SK-N-MC (cell line): ENCODE results near the gene SELENOP.

Experiments used
- DNase-seq: peaks from one replicate; pipeline ENCODE4 v3.0.0-alpha.2; 2011; ENCODE audit warnings: low read depth, low spot score
- H3K27ac ChIP-seq: fragments of 200-600 bp; sonication (generic); 2 replicates; pipeline ENCODE4 v1.5.1; 2016; ENCODE audit warnings: mixed run types
- H3K36me3 ChIP-seq: fragments of 200-600 bp; sonication (generic); 2 replicates; pipeline ENCODE4 v1.6.1; 2017; ENCODE audit warnings: antibody characterized with exemption, low read length, mixed read lengths; ENCODE audit not compliant: insufficient read depth
- H3K4me3 ChIP-seq: fragments of 200-600 bp; sonication (generic); 2 replicates; pipeline ENCODE4 v1.5.1; 2016
- H3K9ac ChIP-seq: fragments of 200-600 bp; sonication (generic); 2 replicates; pipeline ENCODE4 v1.8.0; 2017; ENCODE audit warnings: mixed run types, mixed read lengths; ENCODE audit not compliant: insufficient read length
- H3K9me3 ChIP-seq: fragments of 200-600 bp; sonication (generic); 2 replicates; pipeline ENCODE4 v1.6.1; 2017; ENCODE audit warnings: low read depth, mild to moderate bottlenecking, antibody characterized with exemption, low read length, moderate library complexity, mixed read lengths
- EZH2 ChIP-seq: fragments of 200-600 bp; sonication (generic); IDR thresholded peaks from one replicate; pipeline ENCODE4 v1.6.1; 2017; ENCODE audit warnings: antibody characterized with exemption
- FOXP2 ChIP-seq: optimal IDR thresholded peaks from 2 replicates; pipeline ENCODE3; 2011; ENCODE audit warnings: mild to moderate bottlenecking, moderate library complexity; ENCODE audit not compliant: insufficient read depth; ENCODE audit errors: extremely low read length, control extremely low read depth
- POLR2AphosphoS5 ChIP-seq: IDR thresholded peaks from 2 replicates; pipeline ENCODE4 v1.6.1; 2012; ENCODE audit warnings: mild to moderate bottlenecking, low read depth, low read length, borderline replicate concordance

SELENOP gene

DNA sequence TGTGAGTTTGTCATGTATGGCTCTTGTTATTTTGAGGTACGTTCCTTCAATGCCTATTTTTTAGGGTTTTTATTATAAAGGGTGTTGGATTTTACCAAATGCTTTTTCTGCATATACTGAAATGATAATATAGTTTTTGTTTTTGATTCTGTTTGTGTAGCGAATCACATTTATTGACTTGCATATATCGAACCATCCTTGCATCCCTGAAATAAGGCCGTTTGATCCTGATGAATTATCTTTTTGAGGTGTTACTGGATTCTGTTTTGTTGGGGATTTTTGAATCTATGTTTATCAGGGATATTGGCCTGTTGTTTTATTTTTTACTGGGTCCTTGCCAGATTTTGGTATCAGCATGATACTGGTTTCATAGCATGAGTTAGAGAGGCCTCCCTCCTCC is 25.9 kb downstream of the SELENOP start:
- DNase-seq, result no peak
- H3K27ac ChIP-seq, result no peak overlapping the region
- H3K9me3 ChIP-seq, result peaks cover 16% of the 10 kb centered on the region; the same call in 1 of the 2 replicates
- H3K9ac ChIP-seq, result no peak overlapping the region
- no peak for TF ChIP-seq FOXP2
- no peak for TF ChIP-seq EZH2
- no peak for TF ChIP-seq POLR2AphosphoS5
- no peak overlapping the region for H3K4me3 ChIP-seq
- peaks cover 22% of the 10 kb centered on the region; the same call in 1 of the 2 replicates for H3K36me3 ChIP-seq

DNA sequence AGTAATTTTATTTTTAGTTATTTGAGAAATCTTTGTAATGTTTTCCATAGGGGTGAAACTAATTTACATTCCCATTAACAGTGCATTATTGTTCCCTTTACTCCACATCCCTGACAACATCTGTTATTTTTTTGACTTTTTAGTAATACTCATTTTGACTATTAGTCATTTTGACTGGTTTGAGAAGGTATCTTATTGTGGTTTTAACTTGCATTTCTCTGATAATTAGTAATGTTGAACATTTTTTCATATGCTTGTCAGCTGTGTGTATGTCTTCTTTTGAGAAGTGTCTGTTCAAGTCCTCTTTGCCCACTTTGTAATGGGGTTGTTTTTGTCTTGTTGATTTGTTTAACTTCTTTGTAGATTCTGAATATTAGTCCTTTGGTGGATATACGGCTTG is 27.6 kb downstream of the SELENOP start:
- peaks cover 20% of the 10 kb centered on the region; the same call in 1 of the 2 replicates for H3K36me3 ChIP-seq
- no peak overlapping the region for H3K27ac ChIP-seq
- no peak for TF ChIP-seq FOXP2
- no peak for DNase-seq
- no peak overlapping the region for H3K4me3 ChIP-seq
- H3K9ac ChIP-seq, result no peak overlapping the region
- peaks cover 16% of the 10 kb centered on the region; the same call in 1 of the 2 replicates for H3K9me3 ChIP-seq

DNA sequence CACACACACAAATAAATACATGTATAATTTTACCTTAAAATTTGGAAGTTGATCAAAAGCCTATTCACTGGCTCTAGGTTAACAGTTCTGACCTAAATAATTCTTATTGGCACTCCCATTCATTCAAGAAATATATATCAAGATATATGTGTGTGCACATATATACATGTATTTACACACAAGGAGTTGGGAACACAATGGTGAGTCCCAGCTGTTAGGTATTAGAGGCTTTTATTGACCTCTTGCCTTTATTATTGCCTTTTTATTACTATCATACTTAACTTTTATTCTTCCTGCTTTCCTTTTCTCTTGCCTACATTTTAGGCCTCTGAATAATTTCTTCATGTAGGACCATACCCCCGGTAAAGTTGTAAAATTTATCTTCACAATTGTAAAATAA is 30.1 kb downstream of the SELENOP start:
- H3K4me3 ChIP-seq, result no peak overlapping the region
- H3K9me3 ChIP-seq, result peaks cover 6% of the 10 kb centered on the region; the same call in 1 of the 2 replicates
- DNase-seq, result no peak
- no peak for TF ChIP-seq FOXP2
- TF ChIP-seq POLR2AphosphoS5, result no peak
- TF ChIP-seq EZH2, result no peak
- H3K36me3 ChIP-seq, result peaks cover 16% of the 10 kb centered on the region; the same call in 1 of the 2 replicates
- no peak overlapping the region for H3K9ac ChIP-seq
- no peak overlapping the region for H3K27ac ChIP-seq

DNA sequence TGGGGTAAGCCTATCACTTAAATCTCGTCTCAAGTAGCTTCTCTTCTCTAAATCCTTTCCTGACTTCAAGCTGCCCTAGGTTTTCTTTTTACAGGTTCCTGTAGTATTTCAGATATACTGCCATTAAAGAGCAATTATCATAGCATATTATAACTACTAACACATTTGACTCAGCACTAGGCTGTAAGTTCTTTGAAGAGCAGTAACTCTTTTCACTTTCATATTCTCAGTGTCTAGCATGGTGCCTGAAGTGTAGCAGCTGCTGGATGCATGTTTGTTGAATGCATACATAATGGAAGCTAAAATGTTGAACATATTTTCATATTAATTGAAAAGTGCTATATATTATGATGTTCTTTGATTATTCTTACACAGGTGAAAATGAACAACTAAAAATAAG is 32.6 kb downstream of the SELENOP start:
- Histone ChIP-seq H3K27ac (no peak overlapping the region), H3K4me3 (no peak overlapping the region), H3K36me3 (peaks cover 4% of the 10 kb centered on the region; the same call in 1 of the 2 replicates)

DNA sequence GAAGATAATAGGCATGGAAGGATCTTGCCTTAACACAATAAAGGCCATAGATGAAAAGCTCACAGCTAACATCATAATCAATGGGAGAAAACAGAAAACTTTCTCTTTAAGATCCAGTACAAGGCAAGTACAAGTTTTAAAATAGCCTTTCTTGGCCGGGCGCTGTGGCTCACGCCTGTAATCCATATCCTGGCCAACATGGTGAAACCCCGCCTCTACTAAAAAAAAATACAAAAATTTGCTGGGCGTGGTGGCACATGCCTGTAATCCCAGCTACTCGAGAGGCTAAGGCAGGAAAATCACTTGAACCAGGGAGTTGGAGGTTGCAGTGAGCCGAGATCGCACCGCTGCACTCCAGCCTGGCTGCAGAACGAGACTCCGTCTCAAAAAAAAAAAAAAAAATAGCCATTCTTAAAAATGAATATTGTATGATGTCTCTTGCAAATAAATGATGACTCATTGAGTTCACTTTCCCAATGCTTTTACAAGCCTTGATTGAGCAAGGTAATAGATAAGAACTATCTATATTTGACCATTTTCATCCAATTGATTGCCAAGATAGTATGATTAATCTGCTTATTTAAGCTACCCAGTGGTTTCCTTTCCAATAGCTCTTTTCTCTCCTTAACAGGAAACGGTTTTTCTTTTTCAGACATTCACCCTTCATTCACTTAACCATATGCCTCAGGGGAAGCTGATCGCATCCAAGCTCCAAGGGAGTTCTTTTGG is 39.3 kb downstream of the SELENOP start:
- TF ChIP-seq POLR2AphosphoS5 (no peak), FOXP2 (no peak), EZH2 (no peak)
- H3K4me3 ChIP-seq, result peak overlapping the region; percentile 26; the same call in 1 of the 2 replicates
- H3K9me3 ChIP-seq, result 0 out of 2 replicates have a peak, but pooled peaks cover 7% of the 10 kb centered on the region
- no peak overlapping the region for H3K9ac ChIP-seq
- H3K36me3 ChIP-seq, result peaks cover 33% of the 10 kb centered on the region
- peak overlapping the region; percentile 38; the same call in 1 of the 2 replicates for H3K27ac ChIP-seq
- DNase-seq, result peak; percentile 47

More for the DNA sequence above, 32.6 kb downstream of the SELENOP start:
- no peaks in the 10 kb centered on the region for H3K9me3 ChIP-seq
- DNase-seq, result no peak
- TF ChIP-seq EZH2, result no peak
- TF ChIP-seq POLR2AphosphoS5, result no peak
- TF ChIP-seq FOXP2, result no peak
- no peak overlapping the region for H3K9ac ChIP-seq

DNA sequence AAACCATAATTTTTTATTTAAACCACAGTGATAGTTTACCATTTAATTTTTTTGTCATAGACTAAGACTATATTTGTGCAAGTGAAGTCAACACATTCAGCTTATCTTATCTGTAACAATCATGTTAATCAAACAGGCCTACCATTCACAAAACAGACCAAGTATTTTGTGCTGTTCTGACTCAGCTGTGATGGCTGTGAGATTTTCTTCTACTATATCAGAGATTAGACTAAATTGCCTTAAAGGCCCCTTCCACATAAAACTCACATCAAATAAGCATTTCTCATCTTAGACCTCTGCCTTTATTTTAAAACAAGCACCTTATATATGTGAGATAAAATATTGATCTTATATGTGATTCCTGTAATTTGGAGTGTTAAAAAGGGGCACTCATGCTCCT is 41.7 kb downstream of the SELENOP start:
- Histone ChIP-seq H3K36me3 (peaks cover 40% of the 10 kb centered on the region), H3K27ac (no peak overlapping the region), H3K9ac (no peak overlapping the region), H3K9me3 (0 out of 2 replicates have a peak, but pooled peaks cover 7% of the 10 kb centered on the region), H3K4me3 (no peak overlapping the region)
- no peak for DNase-seq
- TF ChIP-seq EZH2, result no peak
- TF ChIP-seq FOXP2, result no peak

DNA sequence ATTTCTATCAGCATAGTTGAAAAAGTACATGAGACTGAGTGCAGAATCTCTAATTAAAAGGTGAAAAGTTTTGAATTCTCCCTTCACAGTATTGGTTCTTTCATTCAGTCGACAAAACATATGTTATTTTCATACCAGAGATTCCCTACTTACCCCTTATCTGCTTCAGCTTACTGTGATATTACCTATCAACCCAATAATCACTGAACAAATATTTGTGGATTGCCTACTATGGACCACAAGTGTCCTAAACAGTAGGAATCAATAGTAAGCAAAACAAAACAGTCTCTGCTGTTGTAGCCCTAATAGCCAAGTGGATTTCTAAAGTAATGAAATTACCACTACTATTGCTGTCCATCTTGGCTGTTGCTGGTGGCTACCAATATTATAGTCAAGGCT is 43.6 kb downstream of the SELENOP start:
- no peak overlapping the region for H3K4me3 ChIP-seq
- H3K27ac ChIP-seq, result no peak overlapping the region
- peaks cover 58% of the 10 kb centered on the region for H3K36me3 ChIP-seq
- DNase-seq, result no peak
- TF ChIP-seq FOXP2 (no peak), POLR2AphosphoS5 (no peak), EZH2 (no peak)
- H3K9me3 ChIP-seq, result 0 out of 2 replicates have a peak, but pooled peaks cover 7% of the 10 kb centered on the region
- H3K9ac ChIP-seq, result no peak overlapping the region

DNA sequence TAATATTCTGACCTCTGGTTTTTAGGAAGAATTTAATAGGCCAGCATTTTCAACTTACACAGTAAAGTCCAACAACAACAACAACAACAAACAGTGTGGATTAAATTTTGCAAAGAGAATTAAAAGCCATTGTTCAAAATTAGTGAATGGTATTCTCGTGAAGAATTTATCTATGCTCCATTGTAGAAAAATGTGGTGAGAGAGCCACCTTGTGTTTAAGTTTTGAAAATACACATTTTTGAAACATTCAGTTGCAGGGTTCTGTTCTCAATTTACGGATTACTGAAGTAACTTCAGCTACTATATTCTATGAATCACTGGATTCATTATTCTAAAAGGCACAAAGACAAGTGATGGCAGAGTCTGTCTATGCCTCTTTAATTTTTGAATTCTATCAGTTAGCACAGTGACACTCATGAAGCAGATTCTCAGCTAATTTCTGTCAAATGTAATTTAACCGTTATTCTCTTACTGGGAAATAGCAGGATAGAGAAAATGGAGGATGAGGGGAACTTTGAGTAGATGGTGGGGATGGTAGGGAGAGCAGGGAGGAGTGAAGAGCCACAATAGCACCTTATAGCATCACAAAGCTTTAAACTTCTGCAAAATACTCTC is 44.1 kb downstream of the SELENOP start:
- Histone ChIP-seq H3K36me3 (peaks cover 64% of the 10 kb centered on the region), H3K9me3 (0 out of 2 replicates have a peak, but pooled peaks cover 7% of the 10 kb centered on the region), H3K9ac (no peak overlapping the region), H3K4me3 (no peak overlapping the region), H3K27ac (no peak overlapping the region)
- DNase-seq, result no peak
- no peak for TF ChIP-seq EZH2
